PC-9 (cell line): ENCODE data around the gene SPATA16.

Source experiments
- EZH2 ChIP-seq: fragments of 200-600 bp; sonication (generic); IDR thresholded peaks from 2 replicates; pipeline ENCODE4 v1.8.0; 2017; ENCODE audit warnings: antibody characterized with exemption, low read depth
- TF ChIP-seq, protein P1 (sequence below): fragments of 200-600 bp; sonication (generic); conservative IDR thresholded peaks from 2 replicates; pipeline ENCODE4 v1.6.1; 2017; ENCODE audit warnings: mixed run types, antibody characterized with exemption, mild to moderate bottlenecking, moderate library complexity

DNA sequence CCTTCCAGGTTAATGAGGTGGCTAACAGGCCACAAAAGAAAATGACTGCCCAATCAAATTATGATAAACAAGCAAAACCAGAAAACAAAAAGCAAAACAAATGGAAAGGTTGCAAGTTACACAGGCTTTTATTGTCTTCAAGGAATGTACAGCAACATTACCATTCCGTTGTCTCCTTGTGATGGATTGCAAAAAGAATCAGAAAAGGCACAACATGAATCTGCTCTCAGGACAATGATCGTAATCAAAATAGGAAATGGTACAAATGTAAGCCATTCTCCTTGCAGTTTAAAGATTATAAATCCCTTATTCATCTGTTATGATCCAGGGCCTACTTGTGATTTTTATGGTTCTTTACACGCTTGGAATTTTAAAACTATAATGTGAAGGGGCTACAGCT, 264.7 kb downstream of the SPATA16 start:
- TF ChIP-seq, protein P1, sequence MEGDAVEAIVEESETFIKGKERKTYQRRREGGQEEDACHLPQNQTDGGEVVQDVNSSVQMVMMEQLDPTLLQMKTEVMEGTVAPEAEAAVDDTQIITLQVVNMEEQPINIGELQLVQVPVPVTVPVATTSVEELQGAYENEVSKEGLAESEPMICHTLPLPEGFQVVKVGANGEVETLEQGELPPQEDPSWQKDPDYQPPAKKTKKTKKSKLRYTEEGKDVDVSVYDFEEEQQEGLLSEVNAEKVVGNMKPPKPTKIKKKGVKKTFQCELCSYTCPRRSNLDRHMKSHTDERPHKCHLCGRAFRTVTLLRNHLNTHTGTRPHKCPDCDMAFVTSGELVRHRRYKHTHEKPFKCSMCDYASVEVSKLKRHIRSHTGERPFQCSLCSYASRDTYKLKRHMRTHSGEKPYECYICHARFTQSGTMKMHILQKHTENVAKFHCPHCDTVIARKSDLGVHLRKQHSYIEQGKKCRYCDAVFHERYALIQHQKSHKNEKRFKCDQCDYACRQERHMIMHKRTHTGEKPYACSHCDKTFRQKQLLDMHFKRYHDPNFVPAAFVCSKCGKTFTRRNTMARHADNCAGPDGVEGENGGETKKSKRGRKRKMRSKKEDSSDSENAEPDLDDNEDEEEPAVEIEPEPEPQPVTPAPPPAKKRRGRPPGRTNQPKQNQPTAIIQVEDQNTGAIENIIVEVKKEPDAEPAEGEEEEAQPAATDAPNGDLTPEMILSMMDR = no peak
- TF ChIP-seq EZH2 = no peak
